Superior temporal gyrus (tissue), 1 donor: Measurements from ENCODE around the gene RPS6KB2.
A peak's percentile ranks its signal among the peaks of the same experiment; 100 is the strongest.
"Not testable (repeated sequence)": the region's sequence is repeated elsewhere in the genome, so short reads cannot be mapped to it uniquely, and the experiment has no call there.

Experiments used
- DNase-seq: peaks from one replicate; pipeline ENCODE4 v3.0.0-alpha.2; 2016; ENCODE audit errors: extremely low spot score

RPS6KB2 gene

DNA sequence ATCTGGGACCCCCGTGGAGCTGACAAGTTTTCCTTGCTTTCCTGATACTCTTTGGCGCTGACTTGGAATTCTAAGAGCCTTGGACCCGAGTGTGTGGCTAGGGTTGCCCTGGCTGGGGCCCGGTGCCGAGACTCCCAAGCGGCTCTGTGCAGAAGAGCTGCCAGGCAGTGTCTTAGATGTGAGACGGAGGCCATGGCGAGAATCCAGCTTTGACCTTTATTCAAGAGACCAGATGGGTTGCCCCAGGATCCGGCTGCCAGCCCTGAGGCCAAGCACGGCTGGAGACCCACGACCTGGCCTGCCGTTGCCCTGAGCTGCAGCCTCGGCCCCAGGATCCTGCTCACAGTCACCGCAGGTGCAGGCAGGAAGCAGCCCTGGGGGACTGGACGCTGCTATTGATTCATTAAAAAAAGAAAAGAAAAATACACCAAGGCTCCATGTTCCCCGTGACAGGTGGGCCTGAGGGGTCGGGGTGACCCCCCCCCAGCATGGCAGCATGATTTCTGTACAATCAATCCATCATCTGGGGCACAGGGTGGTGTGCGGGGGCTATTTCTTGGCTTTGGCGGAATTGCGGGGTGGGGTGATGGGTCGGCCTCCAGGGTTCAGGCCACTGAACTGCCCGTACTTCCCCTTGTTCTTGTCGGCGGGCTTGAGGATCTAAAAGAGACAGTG is 30.2 kb upstream of the RPS6KB2 start:
- DNase-seq: peak; percentile 6

DNA sequence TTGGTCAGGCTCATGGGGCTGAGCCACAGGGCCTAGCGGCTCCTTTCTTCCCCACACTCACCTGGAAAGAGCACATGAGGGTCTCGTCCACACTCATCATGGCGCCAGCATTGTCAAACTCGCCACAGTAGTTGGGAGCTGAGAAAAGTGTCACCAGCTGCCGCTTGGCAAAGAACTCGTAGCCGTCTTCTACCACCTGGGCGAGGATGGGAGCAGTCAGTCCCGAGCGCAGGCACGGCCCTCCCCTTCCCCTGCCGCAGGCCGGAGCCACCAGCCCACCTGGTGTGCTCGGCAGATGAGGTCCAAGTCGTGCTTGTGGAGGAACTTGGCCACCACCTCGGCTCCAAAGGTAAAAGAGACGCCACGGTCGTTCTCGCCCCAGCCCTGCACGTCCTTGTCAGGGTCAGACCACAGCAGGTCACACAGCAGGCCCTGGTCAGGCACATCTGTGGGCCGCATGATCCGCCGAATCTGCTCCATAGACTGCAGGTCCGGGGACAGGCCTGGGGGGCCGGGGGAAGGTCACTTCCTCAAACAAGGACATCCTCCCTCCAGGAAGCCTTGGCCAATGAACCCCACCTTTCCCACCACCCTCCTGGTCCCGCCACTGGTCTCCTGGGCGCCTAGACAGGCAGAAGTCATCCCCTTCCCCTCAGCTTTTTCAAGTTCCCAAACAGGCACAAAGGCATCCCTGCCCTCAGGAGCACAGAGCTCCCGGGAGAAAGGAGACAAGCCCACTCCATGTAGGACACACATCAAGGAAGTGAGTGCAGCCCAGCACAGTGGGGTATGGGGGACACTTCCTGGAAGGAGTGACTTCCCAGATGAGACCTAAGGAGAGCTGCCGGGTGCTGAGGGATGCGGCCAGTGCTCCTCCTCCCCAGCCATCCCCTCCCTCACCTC is 29.4 kb upstream of the RPS6KB2 start:
- no peak for DNase-seq

DNA sequence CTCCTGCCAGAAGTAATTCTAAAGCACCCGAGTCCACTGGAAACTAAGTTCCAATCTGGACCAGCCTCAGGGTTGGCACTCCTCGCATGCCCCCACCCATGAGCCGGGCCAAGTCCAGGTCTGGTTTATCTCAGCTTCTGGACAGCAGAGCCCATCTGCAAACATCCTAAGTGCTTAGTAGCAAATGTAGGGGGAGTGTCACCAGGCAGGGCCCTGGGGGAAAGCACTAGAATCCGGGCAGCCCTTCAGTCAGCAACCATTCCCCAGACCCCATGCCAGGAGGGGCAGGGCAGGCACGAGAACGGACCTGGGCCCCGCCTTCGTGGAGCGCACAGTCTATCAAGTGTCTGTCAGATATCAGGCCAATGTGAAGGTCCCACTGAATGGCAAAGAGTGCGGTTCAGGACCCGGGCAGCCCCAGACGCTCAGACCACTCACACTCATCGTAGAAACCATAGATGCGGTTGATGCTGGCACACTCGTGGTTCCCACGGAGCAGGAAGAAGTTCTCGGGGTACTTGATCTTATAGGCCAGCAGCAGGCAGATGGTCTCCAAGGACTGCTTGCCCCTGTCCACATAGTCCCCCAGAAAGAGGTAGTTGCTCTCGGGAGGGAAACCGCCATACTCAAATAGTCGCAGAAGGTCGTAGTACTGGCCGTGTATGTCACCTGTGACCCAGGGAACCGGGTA is 27.9 kb upstream of the RPS6KB2 start:
- no peak for DNase-seq

DNA sequence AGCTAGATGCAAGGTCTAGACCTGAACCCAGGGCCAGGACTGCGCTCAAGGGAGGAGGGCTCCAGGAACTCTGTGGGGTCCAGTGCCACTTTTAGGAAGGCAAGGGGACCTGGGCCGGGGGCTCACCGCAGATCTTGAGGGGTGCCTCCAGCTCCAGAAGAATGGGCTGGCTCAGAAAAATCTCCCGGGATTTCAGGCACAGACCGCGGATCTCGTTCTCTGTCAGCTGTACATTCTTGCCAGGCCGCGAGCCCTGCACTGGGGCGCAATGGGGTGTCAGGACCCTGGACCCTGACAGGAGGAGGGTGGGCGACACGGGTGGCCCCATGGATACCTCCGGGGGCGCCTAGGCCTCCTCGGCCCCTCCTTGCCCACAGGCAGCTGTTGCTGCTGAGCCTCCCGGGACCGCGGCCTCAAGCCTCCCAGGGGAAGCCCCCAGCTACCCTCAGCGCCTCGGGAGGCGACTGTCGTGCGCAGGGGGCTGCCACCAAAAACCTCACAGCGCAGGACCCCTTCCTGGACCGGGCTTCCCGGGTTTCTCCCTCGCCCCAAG is 27.3 kb upstream of the RPS6KB2 start:
- DNase-seq: no peak

DNA sequence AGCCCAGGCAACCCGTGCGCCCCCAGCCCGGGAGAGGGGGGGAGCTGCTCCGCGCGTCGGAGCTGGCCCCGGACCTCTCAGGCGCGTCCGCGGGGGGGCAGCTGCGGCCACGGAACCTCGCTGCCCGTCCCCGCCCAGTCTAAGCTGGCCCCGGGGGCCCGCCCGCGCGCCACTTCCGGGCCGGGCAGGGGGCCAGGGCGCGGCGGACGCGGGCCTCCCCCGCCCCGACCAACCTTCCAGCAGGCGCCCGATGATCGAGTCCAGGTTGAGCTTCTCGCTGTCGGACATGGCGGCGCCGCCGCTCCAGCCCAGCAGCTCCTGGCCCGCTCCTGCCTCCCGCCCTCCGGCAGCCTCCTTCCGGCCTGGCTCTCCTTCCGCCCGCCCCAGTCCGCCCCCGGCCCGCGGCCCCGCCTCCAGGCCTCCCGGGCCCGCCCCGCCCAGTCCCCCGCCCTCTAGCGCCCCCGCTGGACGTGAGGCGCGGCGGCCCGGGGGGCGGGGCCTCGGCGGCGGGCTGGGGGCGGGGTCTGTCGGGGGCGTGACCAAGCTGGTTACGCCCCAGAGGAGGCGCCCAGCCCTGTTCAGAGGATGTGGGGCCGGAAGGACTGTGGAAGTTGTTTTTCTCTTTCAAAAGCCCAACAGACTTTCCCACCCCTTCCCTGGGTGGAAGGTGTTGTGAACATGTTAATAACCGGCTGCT is 26.7 kb upstream of the RPS6KB2 start, which contains the start of gene PPP1CA:
Gene PPP1CA (minus strand): TSS at position 364 of the 697 bp plus-strand sequence. CDS start 76 bp downstream, at position 288.
- DNase-seq: peak; percentile 86

DNA sequence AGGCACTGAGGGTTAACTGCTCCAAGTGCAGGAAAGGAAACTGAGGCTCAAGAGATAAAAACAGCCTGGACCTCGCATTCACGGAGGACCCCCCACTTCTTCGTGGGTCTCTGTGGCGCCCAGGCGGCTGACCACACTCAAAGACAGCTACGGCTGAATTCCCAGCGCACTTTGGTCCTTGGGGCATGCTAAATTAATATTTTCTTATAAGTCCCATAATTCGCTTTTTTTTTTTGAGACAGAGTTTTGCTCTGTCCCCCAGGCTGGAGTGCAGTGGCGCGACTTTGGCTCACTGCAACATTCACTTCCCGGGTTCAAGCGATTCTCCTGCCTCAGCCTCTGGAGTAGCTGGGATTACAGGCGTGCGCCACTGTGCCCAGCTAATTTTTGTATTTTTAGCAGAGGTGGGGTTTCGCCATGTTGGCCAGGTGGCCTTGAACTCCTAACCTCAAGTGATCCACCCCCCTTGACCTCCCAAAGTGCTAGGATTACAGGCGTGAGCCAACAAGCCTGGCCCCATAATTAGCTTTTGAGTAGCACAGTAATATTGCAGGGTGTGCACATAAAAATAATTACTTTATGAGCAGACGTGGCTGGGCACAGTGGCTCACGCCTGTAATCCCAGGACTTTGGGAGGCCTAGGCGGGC is 26.0 kb upstream of the RPS6KB2 start:
- DNase-seq: not testable (repeated sequence)

DNA sequence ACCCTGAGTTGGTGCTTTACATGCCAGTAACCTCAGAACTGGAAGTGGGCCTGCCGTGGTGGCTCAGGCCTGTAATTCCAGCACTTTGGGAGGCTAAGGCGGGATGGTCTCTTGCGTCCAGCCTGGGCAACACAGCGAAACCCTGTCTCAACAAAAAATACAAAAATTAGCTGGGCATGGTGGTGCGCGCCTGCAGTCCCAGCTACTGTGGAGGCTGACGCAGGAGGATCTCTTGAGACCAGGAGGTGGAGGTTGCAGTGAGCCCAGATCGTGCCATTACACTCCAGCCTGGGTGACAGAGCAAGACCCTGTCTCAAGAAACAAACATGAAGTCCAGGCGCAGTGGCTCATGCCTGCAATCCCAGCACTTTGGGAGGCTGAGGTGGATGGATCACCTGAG is 25.2 kb upstream of the RPS6KB2 start:
- not testable (repeated sequence) for DNase-seq

DNA sequence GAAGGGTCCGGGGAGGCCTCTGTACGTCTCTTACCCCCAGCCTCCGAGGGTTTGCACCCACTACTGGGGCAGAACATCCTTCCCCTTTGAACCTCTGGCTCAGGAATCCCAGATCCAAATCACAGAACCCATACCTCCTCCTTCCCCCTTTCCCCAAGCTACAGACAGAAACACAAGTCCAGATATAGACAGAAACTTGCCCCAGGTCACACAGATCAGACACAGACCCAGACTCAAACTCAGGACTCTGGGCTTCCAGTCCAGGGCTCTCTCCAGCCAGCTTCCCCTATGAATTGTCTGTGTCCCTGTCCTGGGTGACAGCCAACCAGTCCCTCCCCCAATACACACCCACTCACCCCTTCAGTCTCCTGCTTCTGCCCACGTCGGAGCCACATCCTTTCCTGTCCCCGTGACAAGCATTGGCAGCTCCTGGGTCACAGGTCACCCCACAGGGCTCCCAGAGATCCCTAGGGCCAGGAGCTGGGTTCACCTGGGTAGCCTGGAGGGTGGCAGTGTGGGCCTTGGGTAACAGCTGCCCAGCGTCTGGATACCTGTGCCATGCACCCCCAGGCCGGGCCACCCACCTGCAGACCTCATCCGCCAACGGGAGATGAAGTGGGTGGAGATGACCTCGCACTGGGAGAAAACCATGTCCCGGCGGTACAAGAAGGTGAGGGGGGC is 23.6 kb upstream of the RPS6KB2 start:
- peak; percentile 6 for DNase-seq

DNA sequence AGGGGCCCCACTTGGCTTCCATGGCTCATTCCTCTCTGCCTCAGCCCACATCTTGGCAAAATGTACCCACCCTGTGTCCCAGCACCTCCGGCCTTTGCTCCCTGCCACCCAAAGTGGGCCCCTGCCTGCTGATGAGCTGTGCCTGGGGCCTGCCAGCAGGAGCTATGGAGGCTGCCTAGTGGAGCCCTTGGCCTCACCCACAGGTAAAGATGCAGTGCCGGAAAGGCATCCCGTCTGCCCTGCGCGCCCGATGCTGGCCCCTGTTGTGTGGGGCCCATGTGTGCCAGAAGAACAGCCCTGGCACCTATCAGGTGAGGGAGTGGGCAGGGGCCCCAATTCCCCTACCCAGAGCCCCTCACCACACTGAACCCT is 23.1 kb upstream of the RPS6KB2 start:
- no peak for DNase-seq

DNA sequence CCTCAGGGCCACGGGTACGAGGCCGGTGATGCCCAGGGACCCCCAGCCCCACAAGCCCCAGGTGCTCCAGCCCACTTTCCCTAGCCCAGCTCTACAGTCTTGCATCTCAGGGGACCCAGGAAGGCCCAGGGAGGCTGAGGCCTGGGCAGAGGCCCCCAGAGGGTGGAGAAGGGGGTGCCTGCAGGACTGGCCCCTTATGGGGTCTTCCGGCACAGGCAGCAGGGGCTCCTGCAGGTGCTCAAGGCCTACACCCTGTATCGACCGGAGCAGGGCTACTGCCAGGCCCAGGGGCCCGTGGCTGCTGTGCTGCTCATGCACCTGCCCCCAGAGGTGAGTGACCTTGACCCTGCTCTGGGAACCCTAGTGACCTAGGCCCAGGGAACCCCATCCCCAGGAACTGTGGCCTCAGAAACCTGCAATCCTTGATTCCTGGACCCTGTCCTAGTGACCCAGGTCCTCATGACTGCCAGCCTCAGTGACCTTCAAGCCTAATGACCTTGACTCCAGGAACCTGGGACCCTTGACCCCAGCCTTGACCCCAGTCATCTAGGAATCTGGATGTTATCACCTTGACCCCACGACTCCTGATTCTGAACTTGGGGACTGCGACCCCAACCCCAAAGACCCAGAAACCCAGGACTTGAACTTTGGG is 22.5 kb upstream of the RPS6KB2 start:
- no peak for DNase-seq

DNA sequence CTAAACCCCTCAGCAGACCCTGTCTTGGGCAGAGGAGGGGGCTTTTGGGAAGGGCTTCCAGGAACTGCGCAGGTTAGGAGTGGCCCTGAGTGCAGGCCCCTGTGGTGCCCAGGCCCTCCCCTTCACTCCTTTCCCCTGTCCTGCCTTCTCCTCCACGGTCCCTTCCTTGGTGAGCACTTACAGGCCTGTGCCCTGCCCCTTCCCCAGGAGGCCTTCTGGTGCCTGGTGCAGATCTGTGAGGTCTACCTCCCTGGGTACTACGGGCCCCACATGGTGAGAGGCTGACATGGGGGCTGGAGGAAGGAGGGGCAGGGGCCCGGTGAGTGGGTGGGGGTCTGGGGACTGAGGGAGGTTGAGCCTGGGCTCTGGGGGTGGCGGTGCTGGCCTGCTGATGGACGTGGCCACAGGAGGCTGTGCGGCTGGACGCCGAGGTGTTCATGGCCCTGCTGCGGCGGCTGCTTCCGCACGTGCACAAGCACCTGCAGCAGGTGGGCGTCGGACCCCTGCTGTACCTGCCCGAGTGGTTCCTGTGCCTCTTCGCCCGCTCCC is 21.8 kb upstream of the RPS6KB2 start:
- no peak for DNase-seq

DNA sequence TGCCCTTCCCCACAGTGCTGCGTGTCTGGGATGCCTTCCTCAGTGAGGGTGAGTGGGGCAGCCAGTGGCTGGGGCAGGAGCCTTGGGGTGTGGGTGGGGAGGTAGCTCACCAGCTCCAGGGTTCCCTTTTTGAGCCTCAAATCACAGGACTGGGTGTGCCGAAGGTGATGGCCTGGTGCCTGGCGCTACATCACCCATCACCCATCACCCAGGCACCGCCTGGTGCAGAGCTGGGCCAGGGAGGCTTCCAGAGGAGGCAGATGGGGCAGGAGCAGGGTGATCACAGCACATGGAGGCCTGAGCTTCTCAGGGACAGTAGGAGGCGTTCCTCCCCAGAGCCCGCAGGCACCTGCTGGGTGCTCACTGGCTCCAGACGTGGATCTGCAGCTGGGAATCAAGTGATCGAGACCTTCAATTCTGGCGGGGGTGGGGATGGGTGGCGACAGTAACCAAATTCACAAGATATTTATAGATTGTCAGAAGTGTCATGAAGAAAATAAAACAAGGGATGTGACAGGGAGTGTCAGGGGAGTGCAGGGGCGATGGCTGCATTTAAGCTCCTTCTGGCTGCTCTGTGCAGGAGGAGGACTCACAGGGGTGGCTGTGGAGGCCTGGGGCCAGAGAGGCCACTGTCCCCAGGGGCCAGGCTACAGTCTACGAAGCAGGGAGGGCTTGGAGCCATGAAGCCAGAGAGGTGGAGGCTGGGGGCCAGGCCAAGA is 21.2 kb upstream of the RPS6KB2 start:
- peak; percentile 74 for DNase-seq

DNA sequence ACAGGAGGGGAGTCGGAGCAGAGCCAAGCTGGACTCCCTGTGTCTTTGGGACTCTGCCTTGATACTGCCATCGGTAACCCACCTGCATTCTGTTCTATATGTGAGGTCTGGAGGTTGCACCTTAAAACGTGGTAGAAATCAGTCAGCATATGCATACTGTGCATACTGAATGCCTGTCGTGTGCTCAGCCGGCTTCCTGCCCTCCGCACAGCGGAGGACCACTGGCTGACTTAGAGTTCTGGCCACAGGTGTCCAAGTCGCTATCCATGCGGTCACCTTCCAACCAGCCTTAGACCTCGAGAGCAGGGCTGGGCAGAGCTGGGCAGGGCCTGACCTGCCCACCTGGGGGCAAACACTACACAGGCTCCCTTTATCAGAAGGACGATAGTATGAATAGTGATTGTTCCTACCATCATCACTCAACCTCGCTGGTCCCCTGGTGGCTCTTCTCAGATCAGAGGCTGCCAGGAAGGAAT is 20.6 kb upstream of the RPS6KB2 start:
- peak; percentile 19 for DNase-seq

DNA sequence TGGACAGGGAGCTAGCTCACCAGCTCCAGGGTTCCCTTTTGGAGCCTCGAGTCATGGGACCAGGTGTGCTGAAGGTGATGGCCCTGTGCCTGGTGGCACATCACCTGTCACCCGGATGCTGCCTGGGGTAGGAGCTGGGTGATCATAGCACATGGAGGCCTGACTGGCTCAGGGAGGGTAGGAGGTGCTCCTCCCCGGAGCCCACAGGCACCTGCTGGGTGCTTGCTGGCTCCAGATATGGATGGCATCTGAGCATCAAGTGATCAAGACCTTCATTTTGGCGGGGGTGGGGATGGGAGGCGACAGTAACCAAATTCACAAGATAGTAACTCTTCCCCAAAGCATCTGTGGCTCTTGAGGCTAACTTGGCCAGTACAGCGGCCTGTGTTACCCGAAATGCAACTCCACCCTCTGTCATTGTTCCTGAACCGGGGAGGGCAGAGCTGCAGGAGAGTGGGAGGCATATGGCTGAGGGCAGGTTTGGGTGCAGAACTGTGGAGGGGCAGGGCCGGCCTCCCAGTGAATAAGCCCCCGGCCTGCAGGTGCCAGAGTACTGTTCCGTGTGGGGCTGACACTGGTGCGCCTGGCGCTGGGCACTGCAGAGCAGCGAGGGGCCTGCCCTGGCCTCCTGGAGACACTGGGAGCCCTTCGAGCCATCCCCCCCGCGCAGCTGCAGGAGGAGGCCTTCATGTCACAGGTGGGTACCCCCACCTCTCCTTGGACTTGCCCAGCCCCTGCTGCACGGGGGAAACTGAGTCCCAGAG is 19.7 kb upstream of the RPS6KB2 start:
- DNase-seq: peak; percentile 7

DNA sequence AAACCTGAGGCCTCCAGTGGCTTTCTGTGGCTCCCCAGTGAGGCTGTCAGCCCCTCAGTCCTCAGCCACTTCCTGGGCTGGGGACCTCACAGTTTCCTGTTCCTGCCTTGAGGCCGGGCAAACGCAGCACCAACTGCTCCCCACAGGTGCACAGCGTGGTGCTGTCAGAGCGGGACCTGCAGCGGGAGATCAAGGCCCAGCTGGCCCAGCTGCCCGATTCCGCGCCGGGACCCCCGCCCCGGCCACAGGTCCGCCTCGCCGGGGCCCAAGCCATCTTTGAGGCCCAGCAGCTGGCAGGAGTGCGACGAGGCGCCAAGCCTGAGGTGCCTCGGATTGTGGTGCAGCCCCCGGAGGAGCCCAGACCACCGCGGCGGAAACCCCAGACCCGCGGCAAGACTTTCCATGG is 19.0 kb upstream of the RPS6KB2 start:
- no peak for DNase-seq

DNA sequence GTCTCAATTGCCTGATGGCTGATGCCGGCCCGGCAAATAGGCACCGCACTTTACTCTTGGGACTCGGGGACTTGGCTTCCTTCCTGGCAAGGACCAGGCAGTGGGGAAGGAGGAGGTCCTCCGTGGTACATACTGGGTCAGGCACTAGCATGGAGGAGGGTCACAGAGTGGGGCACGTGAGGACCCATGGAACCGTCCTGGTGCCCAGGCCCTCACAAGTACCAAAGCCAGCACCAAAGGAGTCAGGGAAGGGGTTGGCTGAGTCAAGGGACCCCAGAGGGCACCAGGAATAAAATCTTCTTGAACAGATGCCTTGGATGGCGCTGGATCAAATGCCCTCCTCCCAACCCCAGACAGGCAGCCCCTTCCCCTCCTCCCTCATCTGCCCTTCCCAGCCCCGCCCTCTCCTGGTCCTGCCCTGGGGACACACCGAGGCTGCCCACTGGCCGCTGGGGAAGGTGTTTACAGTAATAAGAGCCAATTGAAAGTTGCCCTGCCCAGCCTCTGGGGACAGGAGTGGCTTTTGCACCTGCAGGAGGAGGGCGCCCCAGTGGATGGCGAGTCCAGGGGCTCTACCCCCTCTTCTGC is 18.4 kb upstream of the RPS6KB2 start:
- peak; percentile 41 for DNase-seq

DNA sequence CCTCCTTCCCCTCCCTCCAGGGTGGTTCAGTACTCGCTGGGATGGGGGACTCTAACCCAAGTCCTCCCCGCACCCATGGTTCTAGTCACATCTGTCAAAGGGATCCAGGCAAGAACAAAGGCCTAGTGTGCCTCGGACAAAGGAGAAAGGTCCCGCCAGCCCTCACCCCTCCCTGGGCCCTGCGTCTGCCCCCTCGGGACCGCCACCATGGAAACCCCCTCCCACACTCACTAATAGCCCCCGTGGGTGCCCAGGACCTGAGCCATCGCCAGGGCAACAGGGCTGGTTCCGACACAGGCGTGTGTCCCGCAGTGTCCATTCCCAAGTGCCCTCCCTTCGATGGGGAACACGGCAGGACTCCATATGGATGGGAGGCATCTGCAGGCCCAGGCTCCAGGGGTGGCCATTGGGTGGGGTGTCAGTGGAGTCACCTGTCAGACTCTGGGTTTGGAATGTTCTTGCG is 17.9 kb upstream of the RPS6KB2 start:
- DNase-seq: peak; percentile 94
